ENCODE data around the gene C1orf141.
A peak's percentile ranks its signal among the peaks of the same experiment; 100 is the strongest.

Gene C1orf141

DNA sequence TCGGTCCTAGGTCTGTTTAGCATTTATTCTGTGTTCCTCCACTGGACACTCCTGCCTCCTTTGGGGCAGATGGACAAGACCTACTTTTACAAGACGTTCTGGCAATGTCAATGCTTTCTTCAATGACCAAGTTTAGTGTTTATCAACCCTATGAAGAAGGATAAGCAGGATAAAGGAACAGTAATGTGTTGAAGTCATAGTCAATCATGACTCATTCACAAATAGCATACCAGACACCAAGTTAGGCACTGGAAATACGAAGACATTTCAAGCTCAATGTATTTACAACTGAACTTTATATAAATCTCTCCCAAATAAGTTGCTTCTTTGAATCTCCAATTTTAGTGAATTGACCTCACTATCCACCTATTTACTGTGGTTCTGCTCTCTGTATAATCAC, 76.0 kb downstream of the C1orf141 start:
- no peaks in the 10 kb centered on the region for H3K27me3 ChIP-seq (ENCODE audit: control insufficient read depth, insufficient read depth, low read length)
- no peaks in the 10 kb centered on the region for H3K36me3 ChIP-seq (ENCODE audit: control insufficient read depth, insufficient read depth, low read length)
- H3K4me3 ChIP-seq (ENCODE audit: low read depth, low read length), result no peak overlapping the region

DNA sequence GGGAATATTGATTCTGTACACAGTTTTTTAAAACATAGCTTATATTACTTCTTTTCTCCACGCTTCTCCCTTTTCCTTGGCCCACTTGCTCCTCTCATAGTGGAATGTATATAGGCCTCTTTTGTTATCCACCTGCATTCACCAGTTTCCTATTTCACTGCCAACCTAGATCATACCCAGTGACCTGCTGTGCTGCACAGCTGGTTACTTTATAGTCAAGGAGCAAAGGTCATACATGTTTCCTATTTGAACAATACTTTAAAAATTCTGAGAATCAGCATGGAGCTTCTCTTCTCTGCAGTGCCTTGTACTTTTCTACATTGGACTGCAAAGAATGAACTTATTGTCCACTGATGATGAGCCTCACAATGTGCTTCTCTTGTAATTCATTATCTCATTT, 76.5 kb downstream of the C1orf141 start:
- H3K4me1 ChIP-seq (ENCODE audit: control insufficient read depth, insufficient read depth, low read length), result peaks cover 6% of the 10 kb centered on the region; the same call in 1 of the 2 replicates
- no peak overlapping the region for H3K4me3 ChIP-seq (ENCODE audit: low read depth, low read length)
- H3K27ac ChIP-seq (ENCODE audit: low read depth, low read length), result no peak overlapping the region
- H3K36me3 ChIP-seq (ENCODE audit: control insufficient read depth, insufficient read depth, low read length), result no peaks in the 10 kb centered on the region
- no peaks in the 10 kb centered on the region for H3K27me3 ChIP-seq (ENCODE audit: control insufficient read depth, insufficient read depth, low read length)
- no peak overlapping the region for H3K9ac ChIP-seq (ENCODE audit: low read depth, low read length)
- no peaks in the 10 kb centered on the region for H3K9me3 ChIP-seq (ENCODE audit: control insufficient read depth, insufficient read depth, low read length)

More for the DNA sequence above, 76.0 kb downstream of the C1orf141 start:
- H3K27ac ChIP-seq (ENCODE audit: low read depth, low read length), result no peak overlapping the region
- no peaks in the 10 kb centered on the region for H3K9me3 ChIP-seq (ENCODE audit: control insufficient read depth, insufficient read depth, low read length)
- no peak overlapping the region for H3K9ac ChIP-seq (ENCODE audit: low read depth, low read length)
- H3K4me1 ChIP-seq (ENCODE audit: control insufficient read depth, insufficient read depth, low read length), result peaks cover 6% of the 10 kb centered on the region; the same call in 1 of the 2 replicates

DNA sequence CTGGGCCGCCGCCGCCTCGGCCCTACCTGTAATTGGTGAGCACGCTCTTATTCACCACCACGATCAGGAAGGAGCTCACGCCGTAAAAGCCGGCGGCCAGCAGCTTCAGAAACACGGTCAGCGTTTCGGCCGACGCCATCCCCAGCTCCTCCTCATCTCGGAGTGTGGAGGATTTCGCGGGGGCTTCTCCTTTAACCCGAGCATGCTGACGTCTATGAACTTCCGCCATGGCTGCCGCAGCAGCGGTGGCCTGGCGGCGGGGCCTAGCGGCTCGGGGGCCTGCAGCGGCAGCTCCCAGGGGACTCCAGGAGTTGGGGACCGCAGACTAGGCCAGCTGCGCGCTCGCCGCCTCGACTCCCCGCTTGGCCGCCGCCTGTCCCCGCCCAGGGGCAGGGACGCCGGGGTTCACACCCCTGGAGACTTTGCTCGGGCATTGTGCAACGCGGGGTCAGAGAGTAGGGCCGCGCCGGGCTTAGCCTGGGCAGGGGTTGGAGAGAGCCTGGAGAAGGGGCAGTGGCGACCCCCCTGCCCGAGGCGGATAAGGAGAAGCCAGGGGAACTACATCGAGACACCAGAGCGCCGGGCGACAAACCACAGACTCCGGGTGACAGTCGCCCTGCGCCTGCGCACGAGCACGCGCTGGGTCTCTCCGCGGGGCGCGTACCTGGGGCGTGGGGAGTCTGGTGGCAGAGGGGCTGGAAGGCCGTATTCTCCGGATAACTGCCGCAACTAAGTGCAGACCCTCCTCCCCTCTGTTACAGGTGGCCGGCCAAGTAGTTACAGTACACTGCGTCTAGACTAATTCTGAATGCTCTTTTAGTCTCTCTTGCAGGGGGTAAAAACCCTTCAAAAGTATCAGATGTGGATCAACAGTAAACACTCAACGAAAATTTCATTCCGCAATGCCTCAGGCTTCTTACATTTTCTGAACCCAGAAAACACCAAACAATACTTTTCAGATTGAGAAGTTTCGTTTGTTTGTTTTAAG, 80.7 kb downstream of the C1orf141 start, which contains the start of gene SLC35D1:
Gene SLC35D1 (minus strand): TSS at position 364 of the 988 bp plus-strand sequence. CDS start 135 bp downstream, at position 229.
- Histone ChIP-seq H3K4me1 (ENCODE audit: control insufficient read depth, insufficient read depth, low read length) (peaks cover 12% of the 10 kb centered on the region; the same call in 1 of the 2 replicates), H3K36me3 (ENCODE audit: control insufficient read depth, insufficient read depth, low read length) (peaks cover 13% of the 10 kb centered on the region; the same call in 1 of the 2 replicates), H3K4me3 (ENCODE audit: low read depth, low read length) (peak within 1 kb of the TSS; percentile 94), H3K27ac (ENCODE audit: low read depth, low read length) (peak within 1 kb of the TSS; percentile 92), H3K27me3 (ENCODE audit: control insufficient read depth, insufficient read depth, low read length) (peaks cover 11% of the 10 kb centered on the region), H3K9ac (ENCODE audit: low read depth, low read length) (peak within 1 kb of the TSS; percentile 85), H3K9me3 (ENCODE audit: control insufficient read depth, insufficient read depth, low read length) (no peaks in the 10 kb centered on the region)

DNA sequence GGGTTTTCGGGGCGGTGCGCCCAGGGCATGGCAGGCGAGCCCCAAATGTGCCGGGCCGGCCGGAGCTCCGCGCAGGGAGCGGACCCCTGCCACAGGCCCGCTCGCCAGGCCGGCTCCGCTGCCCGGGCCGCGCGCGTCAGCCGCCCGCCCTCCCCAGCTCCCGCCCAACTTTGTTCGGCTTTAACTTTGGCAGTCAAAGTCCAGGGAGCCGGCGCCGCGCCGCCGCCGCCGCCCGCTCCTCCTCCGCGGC, 81.3 kb downstream of the C1orf141 start:
- Histone ChIP-seq H3K4me3 (ENCODE audit: low read depth, low read length) (peak overlapping the region; percentile 94), H3K27ac (ENCODE audit: low read depth, low read length) (peak overlapping the region; percentile 92), H3K27me3 (ENCODE audit: control insufficient read depth, insufficient read depth, low read length) (peaks cover 11% of the 10 kb centered on the region), H3K9ac (ENCODE audit: low read depth, low read length) (peak overlapping the region; percentile 85), H3K4me1 (ENCODE audit: control insufficient read depth, insufficient read depth, low read length) (peaks cover 10% of the 10 kb centered on the region; the same call in 1 of the 2 replicates), H3K36me3 (ENCODE audit: control insufficient read depth, insufficient read depth, low read length) (peaks cover 13% of the 10 kb centered on the region; the same call in 1 of the 2 replicates), H3K9me3 (ENCODE audit: control insufficient read depth, insufficient read depth, low read length) (no peaks in the 10 kb centered on the region)

DNA sequence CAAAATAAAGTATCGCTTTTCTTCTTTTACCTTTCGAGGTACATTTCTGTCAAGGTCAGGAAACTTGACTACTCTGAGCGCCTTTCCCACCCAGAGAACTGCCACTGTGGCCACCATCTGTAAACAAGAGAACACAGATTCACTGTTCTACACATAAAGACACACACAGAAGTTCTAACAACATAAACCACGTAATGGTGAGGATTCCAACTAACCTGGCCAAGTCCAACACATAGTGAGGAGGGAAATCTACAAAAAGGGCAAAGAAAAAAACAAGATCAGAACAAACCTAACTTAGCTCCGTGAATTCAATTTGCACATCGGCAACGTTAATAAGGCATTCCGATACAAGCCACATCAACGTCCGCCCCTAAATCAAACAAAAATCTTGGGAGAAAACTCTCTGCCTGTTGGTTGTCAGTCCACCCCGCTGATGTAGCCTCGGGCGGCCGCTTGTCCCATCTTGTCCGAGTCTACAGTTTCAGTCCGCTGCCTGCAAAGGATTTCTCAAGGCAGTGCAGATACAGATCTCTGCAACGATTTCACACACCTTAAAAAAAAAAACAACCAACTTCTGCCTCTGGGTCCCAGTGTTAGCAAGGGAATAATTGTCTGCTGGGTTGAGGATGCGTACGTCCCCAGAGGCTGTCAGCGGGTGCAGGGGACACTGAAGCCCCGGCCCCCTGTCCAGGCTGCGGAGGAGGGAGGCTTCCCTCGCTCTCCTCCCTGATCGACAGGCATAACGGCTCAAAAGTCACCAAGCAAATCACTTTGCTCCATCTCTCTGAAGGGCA, 81.8 kb downstream of the C1orf141 start:
- H3K9ac ChIP-seq (ENCODE audit: low read depth, low read length), result peak overlapping the region; percentile 85; the same call in 1 of the 2 replicates
- H3K36me3 ChIP-seq (ENCODE audit: control insufficient read depth, insufficient read depth, low read length), result peaks cover 13% of the 10 kb centered on the region; the same call in 1 of the 2 replicates
- H3K4me1 ChIP-seq (ENCODE audit: control insufficient read depth, insufficient read depth, low read length), result peaks cover 6% of the 10 kb centered on the region; the same call in 1 of the 2 replicates
- peak overlapping the region; percentile 92 for H3K27ac ChIP-seq (ENCODE audit: low read depth, low read length)
- peaks cover 11% of the 10 kb centered on the region for H3K27me3 ChIP-seq (ENCODE audit: control insufficient read depth, insufficient read depth, low read length)
- H3K9me3 ChIP-seq (ENCODE audit: control insufficient read depth, insufficient read depth, low read length), result no peaks in the 10 kb centered on the region
- H3K4me3 ChIP-seq (ENCODE audit: low read depth, low read length), result peak overlapping the region; percentile 94

DNA sequence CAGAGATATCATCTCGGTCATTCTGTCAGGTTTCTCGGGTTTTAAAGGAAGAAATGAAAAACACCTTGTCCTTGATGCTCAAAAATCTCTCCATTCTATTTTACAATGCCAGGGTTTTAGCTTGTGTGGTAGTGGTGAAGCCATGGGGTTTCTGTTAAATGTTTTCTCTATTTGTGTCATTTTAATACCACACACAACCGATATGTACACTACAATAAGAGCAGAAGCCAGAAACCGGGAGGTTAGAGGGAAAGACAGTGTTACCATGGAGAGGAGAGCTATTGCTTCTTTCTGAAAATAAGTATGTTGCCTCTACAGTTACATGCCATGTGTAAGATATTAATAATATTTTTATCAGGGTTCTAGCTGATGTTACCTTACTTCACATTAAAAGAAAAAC, 83.6 kb downstream of the C1orf141 start:
- peaks cover 6% of the 10 kb centered on the region; the same call in 1 of the 2 replicates for H3K4me1 ChIP-seq (ENCODE audit: control insufficient read depth, insufficient read depth, low read length)
- H3K27ac ChIP-seq (ENCODE audit: low read depth, low read length), result no peak overlapping the region
- H3K27me3 ChIP-seq (ENCODE audit: control insufficient read depth, insufficient read depth, low read length), result peaks cover 11% of the 10 kb centered on the region
- peaks cover 21% of the 10 kb centered on the region for H3K36me3 ChIP-seq (ENCODE audit: control insufficient read depth, insufficient read depth, low read length)
- no peaks in the 10 kb centered on the region for H3K9me3 ChIP-seq (ENCODE audit: control insufficient read depth, insufficient read depth, low read length)
- H3K9ac ChIP-seq (ENCODE audit: low read depth, low read length), result no peak overlapping the region
- H3K4me3 ChIP-seq (ENCODE audit: low read depth, low read length), result no peak overlapping the region

DNA sequence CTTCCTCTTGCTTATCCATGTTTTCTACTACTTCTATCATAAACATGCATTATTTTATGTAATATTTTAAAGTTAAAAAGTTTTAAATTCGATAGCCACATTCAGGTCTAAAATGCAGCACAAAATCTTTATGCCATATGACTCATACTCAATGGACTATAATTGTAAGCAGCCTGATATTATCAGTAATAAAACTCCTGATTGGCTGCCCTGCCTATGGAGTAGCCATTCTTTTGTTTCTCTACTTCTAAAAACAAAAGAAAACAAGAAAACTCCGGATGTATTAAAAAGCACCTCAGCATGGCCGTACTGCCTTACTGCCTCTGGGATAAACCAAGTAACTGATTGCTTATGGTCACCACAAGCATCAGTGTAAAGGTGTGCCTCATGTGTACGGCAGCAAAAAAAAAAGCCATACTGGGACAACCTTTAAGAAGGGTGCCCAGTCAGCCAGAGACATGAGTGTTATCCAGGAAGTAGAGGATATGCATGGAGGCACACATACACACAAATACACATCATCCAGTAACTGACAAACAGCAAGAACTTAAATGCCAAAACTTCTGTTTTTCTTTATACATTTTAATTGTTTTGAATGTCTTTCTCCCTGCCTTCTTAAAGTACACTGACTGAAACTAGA, 90.0 kb downstream of the C1orf141 start:
- Histone ChIP-seq H3K27ac (ENCODE audit: low read depth, low read length) (no peak overlapping the region), H3K9me3 (ENCODE audit: control insufficient read depth, insufficient read depth, low read length) (no peaks in the 10 kb centered on the region), H3K27me3 (ENCODE audit: control insufficient read depth, insufficient read depth, low read length) (no peaks in the 10 kb centered on the region), H3K36me3 (ENCODE audit: control insufficient read depth, insufficient read depth, low read length) (peaks cover 24% of the 10 kb centered on the region), H3K4me1 (ENCODE audit: control insufficient read depth, insufficient read depth, low read length) (peaks cover 16% of the 10 kb centered on the region; the same call in 1 of the 2 replicates), H3K4me3 (ENCODE audit: low read depth, low read length) (no peak overlapping the region), H3K9ac (ENCODE audit: low read depth, low read length) (no peak overlapping the region)

DNA sequence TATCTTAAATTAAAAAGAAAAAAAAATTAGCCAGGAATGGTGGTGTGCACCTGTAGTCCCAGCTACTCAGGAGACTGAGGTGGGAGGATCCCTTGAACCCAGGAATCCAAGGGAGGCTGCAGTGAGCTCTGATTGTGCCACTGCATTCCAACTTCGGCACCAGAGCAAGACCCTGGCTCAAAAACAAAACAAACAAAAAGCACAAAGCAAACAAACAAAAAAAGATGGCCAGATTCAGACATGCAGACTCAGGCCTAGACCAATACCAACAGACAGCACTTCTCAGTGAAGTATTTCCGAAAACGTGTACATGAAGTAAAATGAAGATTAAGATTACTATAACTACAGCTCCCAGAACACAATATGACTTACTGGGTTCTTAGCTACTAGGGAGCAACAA, 91.4 kb downstream of the C1orf141 start:
- H3K9me3 ChIP-seq (ENCODE audit: control insufficient read depth, insufficient read depth, low read length), result no peaks in the 10 kb centered on the region
- no peak overlapping the region for H3K9ac ChIP-seq (ENCODE audit: low read depth, low read length)
- no peak overlapping the region for H3K4me3 ChIP-seq (ENCODE audit: low read depth, low read length)
- H3K36me3 ChIP-seq (ENCODE audit: control insufficient read depth, insufficient read depth, low read length), result peaks cover 23% of the 10 kb centered on the region
- H3K4me1 ChIP-seq (ENCODE audit: control insufficient read depth, insufficient read depth, low read length), result peaks cover 20% of the 10 kb centered on the region; the same call in 1 of the 2 replicates
- H3K27me3 ChIP-seq (ENCODE audit: control insufficient read depth, insufficient read depth, low read length), result no peaks in the 10 kb centered on the region
- H3K27ac ChIP-seq (ENCODE audit: low read depth, low read length), result no peak overlapping the region

Data from HUES48 (cell line).